Natural killer cell (primary cell): Measurements from ENCODE around the gene CLEC20A. TPM values are rescaled to one million over a fixed set of nuclear protein-coding genes. Genes with fewer than 3 reads are reported as not detected.
"Not testable (repeated sequence)": the region's sequence is repeated elsewhere in the genome, so short reads cannot be mapped to it uniquely, and the experiment has no call there.

ENCODE experiments used
- ATAC-seq, 3 donors: fragments of 150-1000 bp in 2 of 3; fragments of 200-7000 bp in 1 of 3; cut with Tn5 transposase; 1 replicate in 1 of 3; 2 replicates in 2 of 3; pipeline ENCODE4 v1.10.0; 2021; ENCODE audit warnings: mild to moderate bottlenecking in 2 of 3, moderate library complexity in 2 of 3
- DNase-seq, 2 donors: peaks; one replicate each; pipeline versions ENCODE4 v3.0.0 to v3.0.0-alpha.2; 2013 to 2021; ENCODE audit warnings: mixed read lengths in 1 of 2
- H3K27ac ChIP-seq: one replicate; pipeline ENCODE4 v1.5.1; 2013; ENCODE audit warnings: mild to moderate bottlenecking, low read length
- H3K27me3 ChIP-seq: one replicate; pipeline ENCODE4 v1.6.1; 2013; ENCODE audit warnings: low read length; ENCODE audit not compliant: control insufficient read depth, insufficient read depth
- H3K36me3 ChIP-seq: one replicate; pipeline ENCODE4 v1.6.1; 2013; ENCODE audit warnings: low read length; ENCODE audit not compliant: control insufficient read depth, insufficient read depth
- H3K4me1 ChIP-seq: one replicate; pipeline ENCODE4 v1.6.1; 2013; ENCODE audit warnings: low read length; ENCODE audit not compliant: control insufficient read depth, insufficient read depth
- H3K4me3 ChIP-seq: one replicate; pipeline ENCODE4 v1.5.1; 2013; ENCODE audit warnings: low read length
- H3K9me3 ChIP-seq: one replicate; pipeline ENCODE4 v1.6.1; 2013; ENCODE audit warnings: low read length; ENCODE audit not compliant: control insufficient read depth, insufficient read depth
- H3K27ac Mint-ChIP-seq, 2 donors: one replicate each; pipeline ENCODE4 v1.8.0; 2022; ENCODE audit warnings: mild to moderate bottlenecking in 2 of 2, mixed read lengths in 2 of 2, moderate library complexity in 1 of 2
- H3K27me3 Mint-ChIP-seq, 2 donors: one replicate each; pipeline ENCODE4 v1.8.0; 2022; ENCODE audit warnings: low read depth in 2 of 2, mixed read lengths in 2 of 2
- H3K36me3 Mint-ChIP-seq: one replicate; pipeline ENCODE4 v1.8.0; 2022; ENCODE audit warnings: mixed read lengths
- H3K4me1 Mint-ChIP-seq, 2 donors: one replicate each; pipeline ENCODE4 v1.8.0; 2022; ENCODE audit warnings: mixed read lengths in 2 of 2
- H3K4me3 Mint-ChIP-seq: one replicate; pipeline ENCODE4 v1.8.0; 2022; ENCODE audit warnings: mild to moderate bottlenecking, moderate library complexity, mixed read lengths
- H3K9me3 Mint-ChIP-seq, 2 donors: one replicate each; pipeline ENCODE4 v1.8.0; 2022; ENCODE audit warnings: mixed read lengths in 2 of 2
- CTCF ChIP-seq: fragments of 200-600 bp; IDR thresholded peaks from one replicate; pipeline ENCODE4 v1.8.0; 2022; ENCODE audit warnings: antibody characterized with exemption
- WGBS: methylation state at CpG from one replicate; pipeline ENCODE4 v1.1.7; 2013; ENCODE audit warnings: missing lambda C conversion rate; ENCODE audit not compliant: insufficient coverage; 5-methylcytosine and 5-hydroxymethylcytosine counted together
- intact Hi-C: fragments of 100-400 bp; cut with micrococcal nuclease; formaldehyde crosslinking; loops from one replicate; pipeline ENCODE4 v1.14.2; 2022
- total RNA-seq, 4 donors: library from RNA; stranded (reverse); fragments of 120-200 nt in 1 of 4; gene quantifications; one replicate each; pipeline versions ENCODE4 v1.2.3 to v1.2.4, GENCODE V29; 2013 to 2022

The CLEC20A gene
- total RNA-seq, 3 donors from 2014 or later (not counting 1 experiment from before 2014, with no cell fraction given), result not detected

- peaks cover 0 to 5% of the 10 kb centered on the region in 2 donors for H3K4me1 Mint-ChIP-seq
- 98% methylated on average over 5 of the region's 6 CpGs for WGBS
- H3K4me3 Mint-ChIP-seq, result no peak overlapping the region
- intact Hi-C loops, result no loop called here
- no peak overlapping the region for H3K27ac ChIP-seq
- no peaks in the 10 kb centered on the region for H3K4me1 ChIP-seq
- H3K4me3 ChIP-seq, result no peak overlapping the region
- ATAC-seq (no peak), DNase-seq (no peak)
- H3K27ac Mint-ChIP-seq, result no peak overlapping the region
- H3K9me3 ChIP-seq, result no peaks in the 10 kb centered on the region
- H3K27me3 Mint-ChIP-seq, result peaks cover 3 to 8% of the 10 kb centered on the region in 2 donors
- H3K36me3 Mint-ChIP-seq, result no peaks in the 10 kb centered on the region
- TF ChIP-seq CTCF, result no peak
- H3K27me3 ChIP-seq, result no peaks in the 10 kb centered on the region
- no peaks in the 10 kb centered on the region for H3K9me3 Mint-ChIP-seq
- no peaks in the 10 kb centered on the region for H3K36me3 ChIP-seq
Measured at GRCh38 chr1:178506177-178506576, 9.4 kb upstream of the CLEC20A start.

- intact Hi-C loops, result no loop called here
- Mint-ChIP-seq H3K27me3 (peaks cover 3 to 8% of the 10 kb centered on the region in 2 donors), H3K27ac (no peak overlapping the region), H3K4me3 (no peak overlapping the region), H3K9me3 (no peaks in the 10 kb centered on the region), H3K4me1 (peaks cover 0 to 5% of the 10 kb centered on the region in 2 donors), H3K36me3 (no peaks in the 10 kb centered on the region)
- WGBS, result 91% methylated on average over 4 of the region's 4 CpGs
- Histone ChIP-seq H3K4me1 (no peaks in the 10 kb centered on the region), H3K27ac (no peak overlapping the region), H3K4me3 (no peak overlapping the region), H3K9me3 (no peaks in the 10 kb centered on the region), H3K27me3 (no peaks in the 10 kb centered on the region), H3K36me3 (no peaks in the 10 kb centered on the region)
- DNase-seq (no peak), ATAC-seq (no peak)
- no peak for TF ChIP-seq CTCF
Measured at GRCh38 chr1:178504286-178504685, 7.5 kb upstream of the CLEC20A start.

- H3K4me3 Mint-ChIP-seq, result no peak overlapping the region
- intact Hi-C loops, result no loop called here
- TF ChIP-seq CTCF, result no peak
Measured at GRCh38 chr1:178503849-178504248, 7.1 kb upstream of the CLEC20A start.

GRCh38 chr1:178503316-178503715 is 6.6 kb upstream of the CLEC20A start:
- H3K4me1 Mint-ChIP-seq, ATAC-seq, H3K4me3 ChIP-seq, H3K27me3 ChIP-seq, H3K27ac ChIP-seq, H3K27ac Mint-ChIP-seq, H3K4me3 Mint-ChIP-seq, intact Hi-C loops, H3K9me3 ChIP-seq, H3K36me3 ChIP-seq, H3K4me1 ChIP-seq, H3K27me3 Mint-ChIP-seq, H3K9me3 Mint-ChIP-seq, H3K36me3 Mint-ChIP-seq, DNase-seq: not testable (repeated sequence)
- WGBS, result 87% methylated on average over 14 of the region's 14 CpGs

More at GRCh38 chr1:178503849-178504248, 7.1 kb upstream of the CLEC20A start:
- Mint-ChIP-seq H3K36me3 (no peaks in the 10 kb centered on the region), H3K27ac (no peak overlapping the region), H3K4me1 (peaks cover 0 to 5% of the 10 kb centered on the region in 2 donors), H3K27me3 (peaks cover 3 to 8% of the 10 kb centered on the region in 2 donors), H3K9me3 (no peaks in the 10 kb centered on the region)
- Histone ChIP-seq H3K36me3 (no peaks in the 10 kb centered on the region), H3K27ac (no peak overlapping the region), H3K4me3 (no peak overlapping the region), H3K27me3 (no peaks in the 10 kb centered on the region), H3K9me3 (no peaks in the 10 kb centered on the region), H3K4me1 (no peaks in the 10 kb centered on the region)
- WGBS, result 54% methylated on average over 6 of the region's 6 CpGs
- no peak for DNase-seq
- ATAC-seq, result no peak
